GM18858 (cell line): Measurements from ENCODE around the gene FOXA3.
"Not testable (repeated sequence)": the region's sequence is repeated elsewhere in the genome, so short reads cannot be mapped to it uniquely, and the experiment has no call there.

Experiments
- ATAC-seq: cut with Tn5 transposase; IDR thresholded peaks from one replicate; pipeline ENCODE4 v1.9.1; 2021; ENCODE audit not compliant: unreplicated experiment

The FOXA3 gene

GRCh38 chr19:45827459-45828093 is 36.5 kb upstream of the FOXA3 start:
- ATAC-seq = no peak

GRCh38 chr19:45828523-45828922 is 35.6 kb upstream of the FOXA3 start:
- ATAC-seq = no peak

- no peak for ATAC-seq
Measured at GRCh38 chr19:45828945-45829344, 35.2 kb upstream of the FOXA3 start.

- no peak for ATAC-seq
Measured at GRCh38 chr19:45834970-45835369, 29.2 kb upstream of the FOXA3 start.

GRCh38 chr19:45842198-45842597 is 21.9 kb upstream of the FOXA3 start:
- ATAC-seq = no peak

GRCh38 chr19:45847663-45848062 is 16.5 kb upstream of the FOXA3 start:
- no peak for ATAC-seq

GRCh38 chr19:45848922-45849321 is 15.2 kb upstream of the FOXA3 start:
- no peak for ATAC-seq

GRCh38 chr19:45852145-45852750 is 11.9 kb upstream of the FOXA3 start:
- no peak for ATAC-seq

GRCh38 chr19:45852983-45853382 is 11.1 kb upstream of the FOXA3 start:
- no peak for ATAC-seq

GRCh38 chr19:45854167-45854778 is 9.9 kb upstream of the FOXA3 start:
- no peak for ATAC-seq

DNA sequence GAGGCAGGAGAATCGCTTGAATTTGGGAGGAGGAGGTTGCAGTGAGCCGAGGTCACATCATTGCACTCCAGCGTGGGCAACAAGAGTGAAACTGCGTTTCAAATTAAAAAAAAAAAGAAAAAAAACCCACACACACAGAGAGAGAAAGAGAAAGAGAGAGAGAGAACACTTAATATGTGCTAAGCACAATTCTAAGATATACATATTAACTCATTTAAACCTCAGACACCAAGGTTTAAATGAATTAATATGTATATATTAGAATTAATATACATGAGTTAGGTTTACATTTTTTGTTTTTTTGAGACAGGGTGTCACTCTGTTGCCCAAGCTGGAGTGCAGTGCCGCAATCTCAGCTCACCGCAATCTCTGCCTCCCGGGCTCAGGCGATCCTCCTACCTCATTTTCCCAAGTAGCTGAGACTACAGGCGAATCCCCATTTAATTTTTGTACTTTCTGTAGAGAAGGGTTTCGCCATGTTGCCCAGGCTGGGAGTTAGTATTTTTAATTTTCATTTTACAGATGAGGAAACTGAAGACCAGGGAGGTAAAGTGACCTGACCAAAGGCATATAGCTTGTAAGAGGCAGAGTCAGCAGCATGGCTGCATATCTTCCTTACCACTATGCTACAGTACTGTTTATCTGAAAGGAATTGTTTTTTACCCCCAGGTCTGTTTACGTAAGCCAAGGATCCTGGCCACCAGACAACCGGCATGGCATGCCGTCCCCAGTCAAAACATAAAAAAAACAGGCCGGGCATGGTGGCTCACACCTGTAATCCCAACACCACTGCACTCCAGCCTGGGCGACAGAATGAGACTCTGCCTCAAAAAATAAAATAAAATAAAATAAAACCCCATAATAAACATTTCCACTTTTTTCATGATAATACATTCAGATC is 3.5 kb upstream of the FOXA3 start:
- ATAC-seq = no peak

- no peak for ATAC-seq
Measured at GRCh38 chr19:45862271-45862563, 1.9 kb upstream of the FOXA3 start.

GRCh38 chr19:45862564-45863334 is 1.4 kb upstream of the FOXA3 start, which contains the start of gene SYMPK:
Gene SYMPK, minus strand, starts transcription at chr19:45863147. Its CDS starts 8,652 bp downstream, at chr19:45854495.
- ATAC-seq = peak; percentile 77

GRCh38 chr19:45863335-45863839 is 739 bp upstream of the FOXA3 start:
- ATAC-seq = no peak

DNA sequence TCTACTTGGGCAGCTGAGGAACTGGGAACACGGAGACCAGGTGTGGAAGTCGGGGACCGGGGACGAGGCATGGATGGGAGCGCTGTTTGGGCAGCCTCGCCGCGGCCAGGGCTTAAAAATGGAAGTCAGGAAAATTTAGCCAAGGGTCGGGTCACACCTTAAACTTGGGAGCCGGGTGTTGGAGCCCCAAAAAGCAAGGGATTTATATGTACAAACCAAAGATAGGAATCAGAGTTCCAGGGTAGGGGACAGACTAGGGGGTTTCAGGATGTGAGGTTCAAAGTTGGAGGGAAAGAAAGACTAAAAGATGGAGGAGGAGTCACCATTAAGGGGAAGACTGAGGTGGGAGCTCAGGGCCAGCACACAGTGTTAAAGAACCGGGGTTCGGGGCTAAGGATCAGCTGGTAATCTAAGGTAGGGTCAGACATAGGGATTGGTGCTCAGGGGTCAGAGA is 530 bp downstream of the FOXA3 start:
- ATAC-seq = no peak

DNA sequence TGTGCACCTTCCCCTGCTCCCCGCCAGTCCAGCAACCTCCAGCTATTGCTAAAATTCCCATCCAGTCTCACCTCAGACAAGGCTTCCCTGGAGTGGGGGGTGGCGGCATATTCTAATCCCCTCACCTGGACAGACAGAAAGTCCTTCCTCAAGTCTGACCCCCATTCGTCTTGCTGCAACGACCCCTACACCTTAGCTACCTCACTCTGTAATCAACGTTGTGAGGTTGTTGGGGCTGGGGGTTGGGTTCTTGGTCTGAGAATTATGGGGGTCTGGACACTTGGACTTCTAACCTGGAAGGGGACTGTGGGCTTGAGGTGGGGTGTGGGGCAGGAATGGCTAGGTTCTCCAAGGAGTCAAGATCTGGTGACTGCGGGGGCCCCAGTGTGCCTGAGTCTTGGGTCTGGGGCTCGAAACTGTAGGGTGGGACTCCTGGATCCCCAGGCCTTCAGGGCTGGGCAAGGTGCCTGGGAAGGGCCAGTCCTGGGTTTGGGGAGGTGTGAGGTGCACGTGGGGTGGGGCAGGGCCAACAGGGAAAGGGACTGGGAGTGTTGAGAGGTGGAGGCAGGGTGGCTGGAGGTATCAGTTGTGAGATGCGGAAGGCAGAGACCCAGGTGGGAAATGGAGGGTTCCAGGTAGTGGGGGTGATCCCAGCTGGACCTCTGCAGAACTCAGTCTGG is 1.3 kb downstream of the FOXA3 start:
- ATAC-seq = no peak

DNA sequence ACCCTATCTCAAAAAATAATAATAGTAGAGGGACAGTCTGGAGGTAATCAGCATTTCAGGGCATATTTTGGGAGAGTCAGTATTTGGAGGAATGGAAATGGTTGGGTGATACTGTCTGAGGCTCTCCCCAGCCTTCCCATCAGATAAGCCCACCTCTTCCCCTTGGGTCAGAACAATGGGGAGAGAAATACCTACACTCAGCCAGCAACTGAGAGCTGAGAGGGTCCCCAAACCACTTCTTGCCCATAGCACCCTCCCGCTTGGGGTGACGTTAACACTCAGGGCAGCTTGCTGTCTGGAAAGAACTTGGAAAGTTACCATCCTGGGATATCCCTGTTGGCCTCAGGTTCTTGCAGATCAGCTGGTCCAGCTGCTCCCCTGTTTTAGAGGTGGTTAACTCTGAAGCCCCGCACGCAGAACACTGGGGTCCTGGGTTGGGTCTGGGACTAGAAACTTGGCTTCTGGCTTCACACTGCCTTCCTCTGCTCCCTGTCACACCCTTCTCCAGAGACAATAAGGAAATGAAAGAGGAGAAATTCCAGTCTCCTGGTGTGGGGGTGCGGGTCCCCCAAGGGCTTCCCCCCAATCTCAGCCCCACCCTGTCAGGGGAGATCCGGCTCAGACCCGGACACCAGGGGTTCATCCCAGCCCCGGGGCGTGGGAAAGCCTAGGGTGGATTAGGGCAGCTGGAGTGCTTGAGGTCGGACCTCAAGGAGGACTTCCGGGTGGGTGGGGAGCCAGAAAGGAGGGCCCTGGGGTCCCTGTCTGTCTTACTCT is 2.5 kb downstream of the FOXA3 start:
- no peak for ATAC-seq

GRCh38 chr19:45867241-45867640 is 3.1 kb downstream of the FOXA3 start:
- ATAC-seq = not testable (repeated sequence)

DNA sequence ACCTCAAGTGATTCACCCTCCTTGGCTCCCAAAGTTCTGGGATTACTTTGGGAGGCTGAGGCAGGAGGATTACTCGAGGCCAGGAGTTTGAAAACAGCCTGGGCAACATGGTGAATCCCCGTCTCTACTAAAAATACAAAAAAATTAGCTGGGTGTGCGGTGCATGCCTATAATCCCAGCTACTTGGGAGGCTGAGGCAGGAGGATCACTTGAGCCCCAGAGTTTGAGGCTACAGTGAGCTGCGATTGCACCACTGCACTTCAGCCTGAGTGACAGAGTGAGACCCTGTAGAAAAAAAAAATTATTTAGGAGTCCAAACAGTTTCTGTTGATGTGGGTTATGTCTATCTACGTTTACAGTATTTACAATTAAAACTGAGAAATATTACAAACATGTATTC is 6.7 kb downstream of the FOXA3 start:
- ATAC-seq = no peak
